ENCODE measurements around the gene SLC30A10.

GRCh38 chr1:219913005-219913770, 15.2 kb downstream of the SLC30A10 start:
- TF ChIP-seq POLR2AphosphoS5 (IDR thresholded peaks at IDR 0.05; ENCODE audit: low read depth, low read length) (no peak), SIN3A (IDR thresholded peaks at IDR 0.05; ENCODE audit: borderline replicate concordance, insufficient read depth, low read length) (no peak)
